H1 (cell line): ENCODE measurements around the gene MAP2K1. TPM values are rescaled to one million over a fixed set of nuclear protein-coding genes. Genes with fewer than 3 reads are reported as not detected.
"Not testable (repeated sequence)": the region's sequence is repeated elsewhere in the genome, so short reads cannot be mapped to it uniquely, and the experiment has no call there.

Experiments used
- CTCF ChIA-PET: fragments of 300-600 bp; sonication (Branson Sonifier 250); formaldehyde crosslinking; loops from one replicate; lab custom pipeline; 2021; ENCODE audit not compliant: partially characterized antibody; lab: Charles Lee
- POLR2A ChIA-PET: fragments of 300-600 bp; sonication (Branson Sonifier 250); formaldehyde crosslinking; loops from one replicate; lab custom pipeline; 2021; ENCODE audit warnings: inconsistent platforms; ENCODE audit not compliant: partially characterized antibody; lab: Charles Lee
- DNase-seq, 2 experiments: peaks; one replicate each; pipeline versions ENCODE4 v3.0.0 to v3.0.0-alpha.2; 2010 to 2022; ENCODE audit warnings: low spot score in 2 of 2, low read depth in 1 of 2, mixed read lengths in 1 of 2
- FAIRE-seq: peaks from 2 replicates; lab custom pipeline; 2011; peaks lifted over from hg19 to GRCh38; lab: Jason Lieb, UNC
- H2AFZ ChIP-seq: 2 replicates; pipeline ENCODE4 v1.8.1; 2012; ENCODE audit warnings: low read length, inconsistent platforms
- H2AK5ac ChIP-seq: 2 replicates; pipeline ENCODE4 v1.6.1; 2013; ENCODE audit warnings: low read depth, low read length
- H2BK120ac ChIP-seq: replicated peaks from 2 replicates; pipeline ENCODE3; 2013; ENCODE audit warnings: low read depth, low read length, inconsistent platforms
- H2BK12ac ChIP-seq: 2 replicates; pipeline ENCODE4 v1.6.1; 2013; ENCODE audit warnings: low read depth, low read length
- H2BK15ac ChIP-seq: 2 replicates; pipeline ENCODE4 v1.6.1; 2013; ENCODE audit warnings: low read length
- H2BK20ac ChIP-seq: 2 replicates; pipeline ENCODE4 v1.6.1; 2013; ENCODE audit warnings: low read length
- H2BK5ac ChIP-seq: 2 replicates; pipeline ENCODE4 v1.6.1; 2013; ENCODE audit warnings: low read depth, low read length
- H3K14ac ChIP-seq: 2 replicates; pipeline ENCODE4 v1.6.1; 2013; ENCODE audit warnings: inconsistent platforms; ENCODE audit not compliant: insufficient read length
- H3K18ac ChIP-seq: 2 replicates; pipeline ENCODE4 v1.6.1; 2013; ENCODE audit warnings: low read length; ENCODE audit errors: extremely low read depth
- H3K23ac ChIP-seq: 2 replicates; pipeline ENCODE4 v1.6.1; 2013; ENCODE audit warnings: inconsistent platforms; ENCODE audit not compliant: insufficient read length
- H3K23me2 ChIP-seq: 2 replicates; pipeline ENCODE4 v1.6.1; 2013; ENCODE audit warnings: low read depth, low read length
- H3K27ac ChIP-seq: 2 replicates; pipeline ENCODE4 v1.6.1; 2011; ENCODE audit warnings: low read depth, low read length, inconsistent platforms
- H3K27me3 ChIP-seq, 4 experiments: replicated peaks in 1 of 4; 1 replicate in 1 of 4; 2 replicates in 3 of 4; pipeline versions ENCODE4 v1.6.1 to v1.8.1; 2011 to 2013; ENCODE audit warnings: low read length in 3 of 4, mild to moderate bottlenecking in 3 of 4, inconsistent platforms in 2 of 4, mixed read lengths in 2 of 4, moderate library complexity in 1 of 4; ENCODE audit not compliant: control insufficient read depth in 3 of 4, insufficient read depth in 3 of 4; ENCODE audit errors: extremely low read depth in 1 of 4
- H3K36me3 ChIP-seq, 4 experiments: 2 replicates each; pipeline versions ENCODE4 v1.6.1 to v1.8.1; 2011 to 2013; ENCODE audit warnings: mild to moderate bottlenecking in 4 of 4, low read length in 3 of 4, moderate library complexity in 2 of 4, control low read depth in 1 of 4, inconsistent platforms in 1 of 4; ENCODE audit not compliant: insufficient read depth in 4 of 4, control insufficient read depth in 2 of 4
- H3K4ac ChIP-seq: replicated peaks from 2 replicates; pipeline ENCODE3; 2013; ENCODE audit warnings: low read length, low read depth, mixed read lengths, inconsistent platforms; ENCODE audit not compliant: insufficient read length
- H3K4me1 ChIP-seq, 4 experiments: replicated peaks in 1 of 4; 1 replicate in 1 of 4; 2 replicates in 3 of 4; pipeline versions ENCODE4 v1.6.1 to v1.8.1; 2011 to 2013; ENCODE audit warnings: low read length in 3 of 4, inconsistent platforms in 2 of 4, mixed read lengths in 1 of 4; ENCODE audit not compliant: insufficient read depth in 4 of 4, control insufficient read depth in 3 of 4
- H3K4me2 ChIP-seq, 2 experiments: 2 replicates each; pipeline versions ENCODE4 v1.6.1 to v1.8.1; 2011 to 2013; ENCODE audit warnings: low read depth in 2 of 2, low read length in 2 of 2, control low read depth in 1 of 2, inconsistent platforms in 1 of 2, mild to moderate bottlenecking in 1 of 2; ENCODE audit not compliant: insufficient read depth in 1 of 2
- H3K4me3 ChIP-seq, 4 experiments: fragments of 200-600, 300-600 bp in 1 of 4; sonication (generic), shearing (Covaris generic), sonication (Bioruptor Twin) in 1 of 4; 2 replicates each; pipeline versions ENCODE4 v1.5.1 to v1.8.1; 2011 to 2016; ENCODE audit warnings: low read length in 4 of 4, low read depth in 3 of 4, control low read depth in 2 of 4, inconsistent platforms in 2 of 4, mild to moderate bottlenecking in 2 of 4, mixed read lengths in 1 of 4, moderate library complexity in 1 of 4; ENCODE audit not compliant: insufficient read depth in 2 of 4; ENCODE audit errors: extremely low read depth in 1 of 4
- H3K56ac ChIP-seq: replicated peaks from 2 replicates; pipeline ENCODE3; 2013; ENCODE audit warnings: low read depth, mild to moderate bottlenecking, mixed read lengths, low read length, inconsistent platforms; ENCODE audit not compliant: insufficient read length
- H3K79me1 ChIP-seq: 2 replicates; pipeline ENCODE4 v1.6.1; 2013; ENCODE audit warnings: low read depth, low read length, control low read depth
- H3K79me2 ChIP-seq, 2 experiments: 2 replicates each; pipeline versions ENCODE4 v1.6.1 to v1.8.1; 2012 to 2013; ENCODE audit warnings: low read length in 2 of 2, mild to moderate bottlenecking in 2 of 2, inconsistent platforms in 1 of 2; ENCODE audit not compliant: insufficient read depth in 2 of 2, control insufficient read depth in 1 of 2
- H3K9ac ChIP-seq, 4 experiments: replicated peaks in 1 of 4; 1 replicate in 1 of 4; 2 replicates in 3 of 4; pipeline versions ENCODE4 v1.6.1 to v1.8.1; 2011 to 2013; ENCODE audit warnings: low read depth in 3 of 4, low read length in 3 of 4, control low read depth in 2 of 4, mild to moderate bottlenecking in 2 of 4, moderate library complexity in 2 of 4, inconsistent platforms in 1 of 4; ENCODE audit errors: extremely low read depth in 1 of 4
- H3K9me3 ChIP-seq, 2 experiments: 2 replicates each; pipeline versions ENCODE4 v1.6.1 to v1.8.1; 2012 to 2013; ENCODE audit warnings: mild to moderate bottlenecking in 2 of 2, moderate library complexity in 2 of 2, control low read depth in 1 of 2, inconsistent platforms in 1 of 2, low read depth in 1 of 2, low read length in 1 of 2, mixed read lengths in 1 of 2; ENCODE audit not compliant: insufficient read depth in 2 of 2
- H4K20me1 ChIP-seq, 2 experiments: replicated peaks in 1 of 2; 2 replicates each; pipeline versions ENCODE3 to v1.8.1; 2011 to 2013; ENCODE audit warnings: inconsistent platforms in 2 of 2, low read length in 2 of 2, mild to moderate bottlenecking in 1 of 2; ENCODE audit not compliant: insufficient read depth in 2 of 2, control insufficient read depth in 1 of 2
- H4K5ac ChIP-seq: 2 replicates; pipeline ENCODE4 v1.6.1; 2013; ENCODE audit warnings: low read length, low read depth, mixed read lengths, inconsistent platforms; ENCODE audit not compliant: insufficient read length
- H4K8ac ChIP-seq: 2 replicates; pipeline ENCODE4 v1.8.0; 2013; ENCODE audit warnings: mild to moderate bottlenecking, moderate library complexity, low read length, inconsistent platforms; ENCODE audit not compliant: insufficient read depth; ENCODE audit errors: extremely low read depth
- H4K91ac ChIP-seq: replicated peaks from 2 replicates; pipeline ENCODE3; 2013; ENCODE audit warnings: low read length, mixed read lengths, inconsistent platforms; ENCODE audit not compliant: insufficient read length
- WGBS, 2 experiments: shearing (Covaris generic) in 1 of 2; methylation state at CpG; one replicate each; pipeline versions ENCODE4 v1.1.6 to v1.1.7; 2013 to 2015; ENCODE audit warnings: low lambda C conversion rate in 2 of 2, mixed read lengths in 2 of 2, inconsistent platforms in 1 of 2, low coverage in 1 of 2, missing lambda C conversion rate in 1 of 2; ENCODE audit not compliant: insufficient replicate concordance in 2 of 2, insufficient coverage in 1 of 2, insufficient read length in 1 of 2; ENCODE audit errors: extremely low coverage in 1 of 2, missing lambda C conversion rate in 1 of 2; 5-methylcytosine and 5-hydroxymethylcytosine counted together
- polyA plus RNA-seq, 7 experiments: library from polyadenylated mRNA; depleted of rRNA in 3 of 7; stranded (reverse) in 5 of 7; unstranded in 2 of 7; fragments of >200 nt in 5 of 7; fragments of 200-250 nt in 2 of 7; gene quantifications; 1 replicate in 5 of 7; 2 replicates in 1 of 7; 4 replicates in 1 of 7; pipeline versions ENCODE4 v1.2.1 to v1.2.3, GENCODE V29; 2011 to 2013; ENCODE audit warnings: missing spikeins in 2 of 7, mixed read lengths in 2 of 7
- total RNA-seq: library from RNA; stranded (reverse); fragmentation: NEBNext Ultra II Directional; extraction: Animal tissue kit (Norgen Biotek cat#: 25700); gene quantifications from 2 replicates; pipeline ENCODE4 v1.2.1, GENCODE V29; 2021

Gene MAP2K1
- total and polyA plus RNA-seq, 2 of the 8 experiments (the other 6 are each of a cell fraction or from before 2014, with no cell fraction given), result 54.7 to 78.2 TPM

- not testable (repeated sequence) for FAIRE-seq, H2BK5ac ChIP-seq, H3K36me3 ChIP-seq, H4K91ac ChIP-seq, H3K9me3 ChIP-seq, H4K8ac ChIP-seq, H3K79me1 ChIP-seq, H3K18ac ChIP-seq, H3K27ac ChIP-seq, H3K23ac ChIP-seq, H2BK120ac ChIP-seq, H3K23me2 ChIP-seq, H3K4me1 ChIP-seq, H3K27me3 ChIP-seq, H4K5ac ChIP-seq, H2AFZ ChIP-seq, H3K4ac ChIP-seq, H2BK20ac ChIP-seq, H3K4me2 ChIP-seq, H3K14ac ChIP-seq, H3K79me2 ChIP-seq, H2BK12ac ChIP-seq, H3K56ac ChIP-seq, H3K9ac ChIP-seq, H3K4me3 ChIP-seq, DNase-seq, H4K20me1 ChIP-seq, H2AK5ac ChIP-seq, H2BK15ac ChIP-seq
- ChIA-PET CTCF (interaction anchor here (0.9 to 1.7 kb wide), 4 partner anchors 8 to 141 kb away, joined by 3 to 4 read pairs (median 4); no protein-coding TSS in a partner anchor), POLR2A (interaction anchor here (0.7 to 3.7 kb wide), 2 partner anchors 37 to 42 kb away, joined by 3 to 9 read pairs; partner anchors contain the start of gene SNAPC5)
- WGBS, 2 experiments, result 90% methylated on average over 6 of the region's 6 CpGs; no CpG with 5 or more reads in 1 of the 2 experiments
These were observed 74.6 kb downstream of the MAP2K1 start for GRCh38 chr15:66461294-66461693.
